ENCODE data around the gene MRPL23.

- TF ChIP-seq EZH2 (IDR thresholded peaks at IDR 0.05) (no peak), ATF3 (IDR thresholded peaks at IDR 0.05) (no peak)
These were observed 24.6 kb upstream of the MRPL23 start for GRCh38 chr11:1922481-1923081.

Measured in HCT116 (cell line).